H4 (cell line): ENCODE data around the gene AUTS2. TPM values are rescaled to one million over a fixed set of nuclear protein-coding genes. Genes with fewer than 3 reads are reported as not detected.

Experiments used
- DNase-seq: peaks from one replicate; pipeline ENCODE4 v3.0.0-alpha.2; 2015; ENCODE audit warnings: low spot score
- total RNA-seq: library from RNA; depleted of rRNA; stranded (reverse); fragments of >200 nt; shearing (Covaris generic); gene quantifications from 2 replicates; pipeline ENCODE4 v1.2.3, GENCODE V29; 2014

AUTS2 gene
- total RNA-seq, 1 experiment from 2014 or later, result 4.1 TPM

DNA sequence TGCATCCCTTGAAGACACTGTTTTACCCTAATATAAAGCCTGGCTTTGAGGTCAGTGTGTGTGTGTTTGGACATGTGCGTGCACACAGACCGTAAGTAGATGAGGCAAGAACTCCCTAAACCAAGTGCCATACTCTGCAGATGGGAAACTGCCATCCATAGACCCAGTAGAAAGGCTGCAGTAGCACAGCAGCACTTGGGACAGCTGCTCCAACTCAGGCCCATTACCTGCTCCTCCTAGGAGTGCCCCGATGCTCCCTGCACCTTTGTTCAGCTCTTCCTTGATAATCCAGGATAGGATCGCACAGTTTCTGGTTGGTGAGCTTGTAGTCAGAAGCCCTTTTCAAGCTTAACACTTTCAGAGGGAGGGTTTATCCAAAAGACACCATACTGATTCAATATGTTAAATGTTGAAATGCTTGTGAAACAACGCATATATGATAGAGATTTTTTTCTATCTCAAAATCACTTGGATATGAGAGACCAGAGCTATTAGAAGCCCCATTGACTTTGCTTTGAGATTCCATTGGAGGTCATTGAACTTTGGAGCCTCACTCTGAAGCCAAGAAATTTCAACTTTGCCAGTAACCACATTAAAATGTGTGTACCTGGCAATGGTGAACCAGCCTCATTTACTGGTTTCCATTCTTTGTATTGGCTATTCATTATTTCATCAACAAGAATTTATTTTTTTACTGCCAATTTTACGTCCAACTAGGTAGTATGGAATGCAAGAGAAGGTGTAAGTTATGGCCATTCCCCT, 776.7 kb downstream of the AUTS2 start:
- no peak for DNase-seq

DNA sequence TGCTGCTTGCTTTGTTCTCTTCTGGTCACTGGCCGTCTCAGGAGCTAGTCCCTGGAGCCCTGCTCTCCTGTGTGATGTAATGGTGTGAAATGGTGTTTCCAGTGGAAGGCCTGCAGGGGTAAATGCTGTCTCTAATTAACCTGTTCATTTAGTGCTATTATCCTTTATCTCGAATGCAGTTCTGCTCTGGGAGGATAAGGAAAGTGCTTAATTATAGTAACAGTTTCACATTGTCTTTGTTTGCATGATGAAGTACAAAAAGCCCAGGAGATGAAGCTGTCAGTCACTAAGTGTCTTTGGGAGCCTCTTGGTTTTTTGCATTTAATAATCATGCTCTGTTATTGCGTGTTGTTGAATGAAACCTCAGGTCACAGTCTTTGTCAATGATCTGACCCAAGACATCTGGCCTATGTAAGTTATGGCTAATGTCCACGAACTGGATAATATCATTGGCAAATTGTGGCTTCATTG, 778.3 kb downstream of the AUTS2 start:
- DNase-seq, result no peak

DNA sequence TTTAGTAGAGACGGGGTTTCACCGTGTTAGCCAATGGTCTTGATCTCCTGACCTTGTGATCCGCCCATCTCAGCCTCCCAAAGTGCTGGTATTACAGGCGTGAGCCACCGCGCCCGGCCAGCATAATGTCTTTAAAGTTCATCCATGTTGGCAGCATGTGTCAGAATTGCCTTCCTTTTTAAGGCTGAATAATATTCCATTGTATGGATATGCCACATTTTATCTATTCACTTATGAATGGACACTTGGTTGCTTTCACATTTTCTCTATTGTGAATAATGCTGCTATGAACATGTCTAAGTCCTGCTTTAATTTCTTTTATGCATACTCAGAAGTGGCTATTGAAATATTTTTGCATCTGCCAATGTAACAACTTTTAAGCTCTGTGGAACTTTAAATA, 779.7 kb downstream of the AUTS2 start:
- no peak for DNase-seq

DNA sequence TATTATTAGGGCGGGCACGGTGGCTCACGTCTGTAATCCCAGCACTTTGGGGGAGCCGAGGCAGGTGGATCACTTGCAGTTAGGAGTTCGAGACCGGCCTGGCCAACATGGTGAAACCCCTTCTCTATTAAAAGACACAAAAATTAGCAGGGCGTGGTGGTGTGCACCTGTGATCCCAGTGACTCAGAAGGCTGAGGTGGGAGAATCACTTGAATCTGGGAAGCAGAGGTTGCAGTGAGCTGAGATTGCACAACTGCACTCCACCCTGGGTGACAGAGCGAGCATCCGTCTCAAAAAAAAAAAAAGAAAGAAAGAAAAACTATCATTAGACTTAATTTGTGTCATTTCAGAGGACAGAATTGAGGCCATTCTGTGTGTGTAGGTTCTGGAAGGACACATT, 780.9 kb downstream of the AUTS2 start:
- no peak for DNase-seq

DNA sequence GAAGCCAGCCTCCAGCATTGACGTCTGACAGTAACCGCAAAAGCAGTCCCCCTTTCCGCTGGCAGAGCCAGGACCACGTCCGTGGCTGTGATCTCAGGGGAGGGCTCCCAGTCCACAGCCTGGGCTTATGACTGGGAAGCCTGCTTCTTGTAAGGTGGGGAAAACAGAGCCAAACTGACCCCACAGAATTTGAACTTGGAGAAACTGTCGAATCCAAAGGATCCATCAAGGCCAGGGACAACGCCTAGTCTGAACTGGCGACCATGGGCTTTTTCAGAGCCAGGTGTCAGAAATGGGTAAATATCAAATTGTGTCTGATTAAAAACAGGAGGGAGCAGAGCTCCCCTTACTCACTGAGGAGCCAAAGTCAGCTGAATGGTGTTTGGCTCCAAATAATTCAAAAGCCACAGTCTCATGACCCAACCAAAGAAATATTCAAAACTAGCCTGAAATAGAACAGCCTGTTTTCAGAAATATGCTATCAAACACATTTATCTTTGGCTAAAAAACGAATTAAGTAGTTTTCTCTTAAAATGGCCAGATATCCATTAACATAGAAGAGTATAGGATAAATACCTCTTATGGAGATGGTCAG, 782.2 kb downstream of the AUTS2 start:
- no peak for DNase-seq

DNA sequence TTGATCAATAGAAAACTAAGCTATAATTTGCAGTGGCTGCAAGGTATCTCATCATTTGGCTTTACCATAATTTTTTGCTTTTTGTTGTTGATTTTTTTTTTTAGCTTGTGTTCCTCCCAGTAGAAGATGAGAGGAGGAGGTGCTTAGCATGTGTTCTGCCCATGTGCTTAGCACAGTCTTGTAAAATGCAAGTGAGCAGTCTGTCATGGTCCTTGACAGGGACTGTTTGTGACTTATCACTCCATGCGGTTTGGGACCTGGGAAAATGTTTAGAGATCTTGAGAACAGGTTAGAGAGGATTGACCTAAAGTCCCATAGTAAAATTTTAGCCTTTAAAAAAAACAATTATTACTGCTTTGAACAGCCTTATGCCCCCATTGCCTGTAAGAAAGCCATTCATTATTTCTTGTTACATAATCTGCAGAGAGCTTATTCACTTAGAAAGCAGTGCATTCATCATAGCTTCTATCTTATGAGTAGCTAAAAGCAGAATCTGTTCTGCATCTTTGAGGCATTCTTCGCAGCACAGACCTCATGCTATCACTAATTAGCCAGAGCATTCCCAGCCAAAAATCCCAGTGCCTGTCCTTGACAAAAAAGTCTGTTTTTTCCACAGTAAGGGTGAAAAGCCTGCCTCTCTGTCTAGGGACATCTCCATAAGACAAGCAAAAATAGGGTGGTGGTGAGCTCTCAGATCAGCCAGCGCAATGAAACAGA, 784.9 kb downstream of the AUTS2 start:
- no peak for DNase-seq

DNA sequence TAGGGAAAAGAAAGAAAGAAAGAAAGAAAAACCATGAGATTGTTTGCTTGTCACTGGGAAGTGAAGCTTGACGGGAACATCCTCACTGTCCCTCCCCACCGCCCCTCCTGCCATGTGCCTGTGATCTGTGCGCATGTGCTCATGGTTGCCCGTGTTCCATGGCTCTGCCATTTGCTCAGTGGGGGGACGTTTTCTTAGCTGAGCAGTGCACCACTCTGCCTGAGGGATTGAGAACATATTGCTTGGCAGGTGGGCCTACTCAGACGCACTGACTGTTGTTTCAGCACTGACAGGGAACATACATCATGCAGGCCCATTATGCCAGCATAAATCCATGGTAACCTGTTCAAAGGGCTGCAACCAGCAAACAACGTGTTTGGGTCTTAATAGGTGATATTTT, 785.7 kb downstream of the AUTS2 start:
- no peak for DNase-seq

DNA sequence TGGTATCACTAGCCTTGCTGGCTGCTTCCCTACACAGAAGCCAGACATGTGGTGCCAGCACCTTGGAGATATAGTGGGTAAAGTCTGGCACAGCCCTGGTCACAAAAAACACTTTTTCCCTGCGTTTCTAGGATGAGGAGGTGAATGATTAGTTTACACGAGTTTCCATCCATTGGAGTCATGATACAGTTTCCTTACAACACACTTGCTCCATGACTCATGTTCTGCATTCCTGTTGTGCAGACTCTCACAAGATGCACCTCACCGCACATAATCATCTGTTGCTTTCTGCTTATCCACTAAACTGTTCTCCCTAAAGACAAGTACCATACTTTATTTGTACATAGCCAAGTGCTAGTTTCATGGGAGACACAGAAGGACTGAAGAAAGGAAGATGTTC, 786.6 kb downstream of the AUTS2 start:
- peak; percentile 38 for DNase-seq

DNA sequence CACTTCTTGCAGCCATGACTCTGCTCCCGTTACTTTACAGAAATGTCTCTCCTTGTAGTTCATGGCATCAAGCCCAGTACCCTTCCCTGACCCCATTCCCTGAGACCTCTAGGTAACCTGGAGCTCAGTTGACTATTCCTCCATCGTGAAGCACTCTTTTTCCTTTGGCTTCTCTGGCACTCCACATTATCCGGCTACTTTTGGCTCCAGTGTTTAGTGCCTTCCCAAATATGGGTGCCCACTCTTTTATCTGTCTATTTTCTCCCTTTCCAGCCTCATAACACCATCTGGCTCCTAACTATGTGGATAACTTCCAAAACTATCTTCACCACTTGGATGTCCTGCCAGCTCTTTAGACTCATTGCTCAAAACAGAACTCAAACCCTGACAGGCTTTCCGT, 788.9 kb downstream of the AUTS2 start:
- DNase-seq, result no peak

DNA sequence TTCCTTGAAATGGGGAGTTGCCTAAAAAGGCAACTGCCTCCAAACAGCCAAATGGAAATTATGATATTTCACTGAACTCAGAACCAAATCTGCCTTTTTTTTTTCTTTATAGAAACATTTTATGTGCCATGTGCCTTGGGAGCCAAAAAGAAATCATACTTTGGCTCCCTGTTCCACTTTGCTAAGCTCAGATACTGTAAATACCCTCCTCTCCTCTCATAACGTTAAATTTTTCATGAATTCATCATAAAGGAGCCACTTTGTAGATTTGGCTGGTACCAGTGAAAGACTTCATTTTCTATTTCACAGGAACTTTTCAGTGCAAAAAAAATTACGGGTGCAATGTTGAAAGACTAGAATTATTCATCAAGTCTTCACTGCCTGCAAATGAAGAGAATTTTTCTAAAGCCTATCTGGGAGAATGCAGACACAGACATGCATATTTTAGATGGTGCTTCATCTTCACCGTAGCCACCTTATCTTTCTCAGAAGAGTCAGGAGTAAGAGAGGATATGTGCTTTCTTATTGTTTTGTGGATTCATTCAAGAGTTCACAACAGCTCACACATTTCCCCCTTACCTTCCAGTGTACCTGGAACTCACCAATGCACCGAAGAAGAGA, 791.4 kb downstream of the AUTS2 start:
- no peak for DNase-seq

DNA sequence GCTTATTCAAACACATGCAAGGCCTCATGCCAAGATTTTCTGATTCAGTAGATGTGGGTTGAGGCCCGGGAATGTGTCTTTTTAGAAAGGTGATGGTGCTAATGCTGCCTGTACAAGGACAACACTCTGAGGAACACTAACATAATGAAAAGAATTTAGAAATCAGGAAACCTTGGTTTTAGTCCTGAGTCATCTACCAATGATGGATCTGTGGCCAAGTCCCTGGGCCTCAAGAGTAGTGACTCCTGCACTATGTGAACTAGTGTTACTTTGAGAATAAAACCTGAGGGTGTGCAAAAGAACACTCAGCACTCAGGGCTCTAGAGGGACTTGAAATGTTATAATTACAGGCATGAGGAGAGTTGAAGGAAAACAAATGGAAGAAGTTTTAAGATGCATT, 792.0 kb downstream of the AUTS2 start:
- DNase-seq, result no peak

DNA sequence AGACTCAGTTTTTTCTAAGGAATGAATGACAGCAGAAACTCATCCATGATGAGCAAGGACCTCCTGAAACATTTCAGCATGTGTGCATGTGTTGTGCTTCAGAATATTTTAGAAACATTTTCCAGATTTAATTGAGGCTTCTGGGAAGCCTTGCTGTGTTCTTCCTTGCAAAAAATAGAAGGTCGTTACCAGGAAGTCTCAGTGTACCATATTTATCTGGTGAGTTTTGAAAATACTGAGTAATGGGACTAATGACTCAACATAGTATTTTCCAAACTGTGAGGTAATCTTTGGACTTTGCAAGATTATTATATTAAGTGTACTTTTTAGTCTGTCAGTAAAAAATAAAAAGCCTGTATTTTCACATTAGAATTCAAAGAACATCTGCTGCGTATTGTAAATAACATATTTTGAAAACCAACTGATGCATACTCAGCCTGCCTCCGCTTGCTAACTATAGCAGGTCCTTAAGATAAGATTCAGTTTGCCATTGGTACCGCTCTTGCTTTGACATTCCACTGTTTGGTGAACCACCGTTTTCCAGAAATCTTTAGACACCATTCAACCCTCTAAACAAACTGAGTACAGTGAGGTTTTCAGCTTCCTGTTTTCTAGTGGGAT, 794.1 kb downstream of the AUTS2 start:
- no peak for DNase-seq

DNA sequence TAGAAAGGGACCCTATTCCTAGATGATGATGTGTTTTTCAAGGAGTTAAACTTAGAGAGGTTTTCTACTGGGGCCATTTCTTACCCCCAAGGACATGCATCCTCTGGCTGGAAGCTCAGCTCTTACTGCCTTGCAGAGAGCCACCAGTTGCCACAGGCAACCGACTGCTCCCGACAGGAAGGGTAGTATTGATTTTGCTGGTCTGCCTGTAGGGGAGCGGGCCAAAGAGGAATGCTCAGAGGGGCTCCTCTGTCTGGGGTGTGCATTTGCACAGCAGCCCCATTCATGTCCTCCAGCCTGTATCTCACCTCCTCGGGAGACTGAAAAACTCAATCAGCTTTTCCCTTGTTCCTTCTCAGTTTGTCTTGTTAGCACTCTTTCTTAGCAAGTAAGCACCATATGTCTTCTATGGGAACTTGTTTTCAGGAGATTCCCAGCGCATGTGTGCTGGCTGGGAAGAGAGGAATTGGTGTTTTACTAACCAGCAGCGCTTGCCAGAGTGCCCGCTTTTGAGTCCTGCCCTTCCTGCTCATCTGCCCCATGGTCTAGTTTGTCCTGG, 794.7 kb downstream of the AUTS2 start:
- no peak for DNase-seq

DNA sequence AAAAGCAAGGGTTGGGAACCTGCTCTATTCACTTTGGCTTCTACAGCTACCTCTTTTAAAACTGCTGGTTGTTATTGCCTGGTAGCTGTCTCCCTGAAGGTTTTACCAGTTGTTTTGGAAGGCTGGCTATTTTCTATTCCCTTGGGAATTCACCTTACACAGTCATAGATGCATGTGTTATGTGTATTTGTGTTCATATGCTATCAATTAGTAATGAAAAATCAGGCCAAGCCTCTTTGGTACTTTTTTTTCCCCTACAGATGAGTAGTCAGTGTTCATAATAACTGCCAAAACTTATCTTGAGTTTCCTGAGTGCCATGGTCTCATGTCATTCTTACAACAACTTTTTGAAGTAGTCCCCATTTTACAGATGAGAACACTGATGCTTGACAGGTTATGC, 795.7 kb downstream of the AUTS2 start:
- DNase-seq, result no peak

DNA sequence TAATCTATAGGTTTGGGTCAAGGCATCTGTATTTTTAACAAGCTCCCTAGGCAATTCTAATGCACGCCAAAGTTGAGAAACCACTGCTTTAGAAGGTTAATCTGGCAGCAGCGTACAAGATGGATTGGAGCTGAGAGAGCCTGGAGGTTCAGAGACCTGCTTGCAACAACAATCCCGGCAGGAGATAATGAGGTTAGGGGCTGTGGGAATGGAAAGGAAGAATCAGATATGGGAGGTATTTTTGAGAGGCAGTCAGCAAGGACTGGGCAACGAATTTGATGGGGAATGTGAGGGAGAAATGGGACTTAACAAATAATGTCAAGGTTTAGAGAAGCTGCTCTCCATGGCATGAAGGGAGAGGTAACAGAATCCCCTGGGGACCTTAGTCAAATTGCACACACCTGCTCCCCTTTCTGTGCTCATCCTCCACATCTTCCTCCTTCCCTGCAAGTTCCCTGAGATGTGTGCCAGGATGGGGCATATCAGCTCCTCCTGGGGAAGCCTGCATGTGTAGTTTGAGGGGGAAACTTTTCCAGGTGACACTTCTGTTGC, 802.6 kb downstream of the AUTS2 start:
- no peak for DNase-seq

DNA sequence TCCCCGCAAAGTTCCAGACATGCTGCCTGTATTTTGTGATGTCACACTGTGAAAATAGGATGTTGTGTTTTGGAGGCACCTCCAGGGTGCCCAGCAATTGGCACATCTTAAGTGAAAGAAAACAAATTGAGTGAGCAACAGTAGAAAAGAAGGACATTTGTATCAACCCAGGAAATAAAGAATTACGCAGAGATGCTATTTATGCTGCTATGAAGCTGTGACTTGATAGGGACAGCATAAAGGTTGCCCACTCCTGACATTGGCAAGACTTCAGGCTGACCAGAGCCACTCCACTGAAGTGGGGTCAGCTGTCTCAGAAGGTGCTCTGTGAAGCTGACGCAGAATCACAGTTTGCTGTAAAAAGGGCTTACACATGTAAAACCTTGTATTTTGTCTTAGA, 803.8 kb downstream of the AUTS2 start:
- DNase-seq, result no peak

DNA sequence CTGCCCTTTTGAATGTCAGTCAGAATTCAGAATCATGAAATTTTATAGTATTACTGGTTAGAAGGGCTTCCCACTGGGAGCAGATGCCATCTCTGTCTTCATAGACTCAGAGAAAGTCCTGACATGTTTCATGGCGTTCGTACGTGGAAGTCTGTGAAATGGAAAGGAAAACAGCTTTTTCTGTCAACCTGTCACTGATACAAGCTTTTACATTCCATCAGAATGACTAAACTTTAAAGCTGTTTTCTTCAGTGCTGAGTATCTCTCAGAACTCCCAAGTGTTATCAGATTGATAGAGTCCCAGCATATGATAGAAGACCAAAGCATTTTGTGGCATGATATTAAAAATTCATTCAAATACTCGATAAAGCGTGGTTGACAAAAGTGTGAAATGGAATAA, 807.0 kb downstream of the AUTS2 start:
- DNase-seq, result no peak

DNA sequence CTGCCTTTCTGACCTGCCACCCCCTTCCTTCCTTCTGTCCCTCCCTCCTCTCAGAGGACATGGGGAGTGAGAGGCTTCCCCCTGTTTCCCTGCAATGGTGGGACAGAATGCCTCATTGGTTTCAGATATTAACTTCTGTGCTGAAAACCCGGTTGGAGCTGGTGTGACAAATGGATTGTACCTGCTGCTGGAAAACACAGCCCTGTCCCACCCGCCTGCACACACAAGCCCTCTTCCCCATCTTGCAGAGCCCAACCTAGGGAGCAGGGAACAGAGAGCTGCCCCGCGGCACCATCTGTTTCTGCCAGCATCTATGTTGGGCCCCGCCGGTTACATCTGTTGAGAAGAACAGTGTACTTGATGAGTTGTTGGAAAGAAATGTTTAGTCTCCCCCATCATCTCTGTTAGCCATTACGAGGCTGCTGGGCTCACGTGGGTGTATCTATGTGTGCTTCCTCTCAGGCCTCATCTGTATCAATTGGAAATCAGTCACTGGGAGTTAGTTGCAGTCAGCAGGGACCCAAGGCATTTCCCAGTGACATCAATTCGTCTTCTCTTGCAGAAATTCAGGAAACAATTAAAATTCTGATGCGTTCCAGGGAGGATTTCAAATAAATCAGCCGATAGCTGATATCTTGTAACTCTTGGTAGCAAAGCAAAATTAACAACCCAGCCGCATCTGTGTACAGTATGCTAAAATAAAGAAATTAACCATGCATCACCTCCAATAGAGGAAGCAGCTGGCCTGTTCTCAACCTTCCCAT, 808.1 kb downstream of the AUTS2 start:
- no peak for DNase-seq

DNA sequence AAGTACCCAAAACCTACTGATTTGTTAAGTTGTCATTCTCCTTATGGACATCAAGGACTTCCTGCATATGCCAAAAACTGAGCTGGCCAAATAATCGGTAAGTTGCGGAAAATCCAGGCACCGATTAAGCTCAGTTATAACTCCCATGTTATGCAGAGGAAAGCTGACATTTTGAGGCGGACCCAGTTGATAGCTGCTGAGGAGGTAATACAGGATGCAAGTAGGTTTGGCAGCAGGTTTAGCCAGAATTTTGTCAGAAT, 808.6 kb downstream of the AUTS2 start:
- DNase-seq, result no peak

DNA sequence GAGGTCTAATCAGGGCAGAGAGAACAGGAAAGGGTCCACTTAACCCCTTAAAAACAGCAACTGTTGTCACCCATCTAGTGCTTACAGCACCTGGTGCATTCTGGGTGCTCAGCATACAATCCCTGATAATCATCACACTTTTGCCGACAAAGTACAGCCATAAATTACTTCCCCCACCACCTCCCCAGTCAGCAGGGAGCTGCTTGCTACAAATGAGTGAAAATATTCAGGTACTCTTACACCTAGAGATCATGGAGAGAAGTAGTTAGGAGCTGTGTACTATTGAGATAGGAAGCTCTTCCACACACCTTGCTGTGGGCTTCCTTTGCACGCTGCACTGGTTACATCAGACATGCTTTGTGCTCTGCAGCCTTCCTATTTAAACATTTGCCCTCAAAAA, 810.2 kb downstream of the AUTS2 start:
- no peak for DNase-seq

DNA sequence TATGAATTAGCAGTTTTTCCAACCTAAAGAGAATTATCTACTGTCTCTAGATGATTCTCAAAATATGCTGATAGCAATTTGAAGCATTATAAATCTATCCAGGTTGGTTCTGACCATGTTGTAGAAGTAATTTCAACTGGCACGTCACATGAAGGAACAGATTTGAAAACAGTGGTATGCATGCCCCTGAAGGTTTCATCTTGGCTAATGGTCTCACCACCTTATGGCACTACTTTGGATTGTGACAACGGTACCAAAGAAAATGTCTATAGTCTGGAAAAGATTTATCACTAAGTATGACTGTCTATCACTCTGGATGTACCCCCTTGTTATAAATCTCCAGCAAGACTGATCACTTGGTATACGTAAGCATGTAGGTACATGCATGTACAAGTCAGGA, 810.6 kb downstream of the AUTS2 start:
- DNase-seq, result no peak
